ENCODE measurements around the gene KMT2B. TPM values are rescaled to one million over a fixed set of nuclear protein-coding genes. Genes with fewer than 3 reads are reported as not detected.

Gene KMT2B
- total and polyA plus RNA-seq, 9 of the 15 experiments (the other 6 are each of a cell fraction or from before 2014, with no cell fraction given), result 0.63 to 43.9 (median 8.1) TPM

GRCh38 chr19:35740423-35741202 is 22.8 kb downstream of the KMT2B start (continued):
- no peak for TF ChIP-seq CBX3 (IDR thresholded peaks at IDR 0.05; ENCODE audit: borderline replicate concordance in 1 of 2, low read length in 2 of 2)
- no peak for TF ChIP-seq WHSC1 (IDR thresholded peaks at IDR 0.05; ENCODE audit: low read length)
- TF ChIP-seq, protein P1, sequence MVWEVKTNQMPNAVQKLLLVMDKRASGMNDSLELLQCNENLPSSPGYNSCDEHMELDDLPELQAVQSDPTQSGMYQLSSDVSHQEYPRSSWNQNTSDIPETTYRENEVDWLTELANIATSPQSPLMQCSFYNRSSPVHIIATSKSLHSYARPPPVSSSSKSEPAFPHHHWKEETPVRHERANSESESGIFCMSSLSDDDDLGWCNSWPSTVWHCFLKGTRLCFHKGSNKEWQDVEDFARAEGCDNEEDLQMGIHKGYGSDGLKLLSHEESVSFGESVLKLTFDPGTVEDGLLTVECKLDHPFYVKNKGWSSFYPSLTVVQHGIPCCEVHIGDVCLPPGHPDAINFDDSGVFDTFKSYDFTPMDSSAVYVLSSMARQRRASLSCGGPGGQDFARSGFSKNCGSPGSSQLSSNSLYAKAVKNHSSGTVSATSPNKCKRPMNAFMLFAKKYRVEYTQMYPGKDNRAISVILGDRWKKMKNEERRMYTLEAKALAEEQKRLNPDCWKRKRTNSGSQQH (CRISPR knock-in tag; IDR thresholded peaks at IDR 0.05), result no peak
- TF ChIP-seq FUS (optimal IDR thresholded peaks at IDR 0.05; ENCODE audit: low read depth, low read length), result no peak
- no peak for TF ChIP-seq ZNF76 (CRISPR knock-in tag; IDR thresholded peaks at IDR 0.05; ENCODE audit: borderline replicate concordance)
- TF ChIP-seq KLF10 (CRISPR knock-in tag; IDR thresholded peaks at IDR 0.05), result no peak
- TF ChIP-seq MYC (IDR thresholded peaks at IDR 0.05; ENCODE audit: low read depth, low read length), result peak; percentile 83
- TF ChIP-seq MYC (CRISPR knock-in tag; IDR thresholded peaks at IDR 0.05; ENCODE audit: borderline replicate concordance, low read depth), result peak; percentile 81; the same call in 1 of the 2 replicates
- no peak for TF ChIP-seq SNRNP70 (optimal IDR thresholded peaks at IDR 0.05; ENCODE audit: low read depth, low read length)
- TF ChIP-seq, protein P2, sequence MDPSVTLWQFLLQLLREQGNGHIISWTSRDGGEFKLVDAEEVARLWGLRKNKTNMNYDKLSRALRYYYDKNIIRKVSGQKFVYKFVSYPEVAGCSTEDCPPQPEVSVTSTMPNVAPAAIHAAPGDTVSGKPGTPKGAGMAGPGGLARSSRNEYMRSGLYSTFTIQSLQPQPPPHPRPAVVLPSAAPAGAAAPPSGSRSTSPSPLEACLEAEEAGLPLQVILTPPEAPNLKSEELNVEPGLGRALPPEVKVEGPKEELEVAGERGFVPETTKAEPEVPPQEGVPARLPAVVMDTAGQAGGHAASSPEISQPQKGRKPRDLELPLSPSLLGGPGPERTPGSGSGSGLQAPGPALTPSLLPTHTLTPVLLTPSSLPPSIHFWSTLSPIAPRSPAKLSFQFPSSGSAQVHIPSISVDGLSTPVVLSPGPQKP (CRISPR knock-in tag; IDR thresholded peaks at IDR 0.05), result no peak
- TF ChIP-seq SMARCA4 (IDR thresholded peaks at IDR 0.05), result no peak
- TF ChIP-seq CHD2 (IDR thresholded peaks at IDR 0.05; ENCODE audit: low read depth, low read length), result no peak
- TF ChIP-seq, protein P3, sequence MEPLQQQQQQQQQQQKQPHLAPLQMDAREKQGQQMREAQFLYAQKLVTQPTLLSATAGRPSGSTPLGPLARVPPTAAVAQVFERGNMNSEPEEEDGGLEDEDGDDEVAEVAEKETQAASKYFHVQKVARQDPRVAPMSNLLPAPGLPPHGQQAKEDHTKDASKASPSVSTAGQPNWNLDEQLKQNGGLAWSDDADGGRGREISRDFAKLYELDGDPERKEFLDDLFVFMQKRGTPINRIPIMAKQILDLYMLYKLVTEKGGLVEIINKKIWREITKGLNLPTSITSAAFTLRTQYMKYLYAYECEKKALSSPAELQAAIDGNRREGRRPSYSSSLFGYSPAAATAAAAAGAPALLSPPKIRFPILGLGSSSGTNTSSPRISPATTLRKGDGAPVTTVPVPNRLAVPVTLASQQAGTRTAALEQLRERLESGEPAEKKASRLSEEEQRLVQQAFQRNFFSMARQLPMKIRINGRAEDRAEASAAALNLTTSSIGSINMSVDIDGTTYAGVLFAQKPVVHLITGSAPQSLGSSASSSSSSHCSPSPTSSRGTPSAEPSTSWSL (CRISPR knock-in tag; IDR thresholded peaks at IDR 0.05; ENCODE audit: borderline replicate concordance), result no peak
- TF ChIP-seq RNF2 (IDR thresholded peaks at IDR 0.05), result peak; percentile 8; the same call in 1 of the 2 replicates
- no peak for TF ChIP-seq ZNF780A (CRISPR knock-in tag; IDR thresholded peaks at IDR 0.05)
- peak; percentile 42 for TF ChIP-seq ETS1 (conservative IDR thresholded peaks at IDR 0.05; ENCODE audit: control insufficient read depth, low read depth, low read length)
- TF ChIP-seq PRMT5 (CRISPR knock-in tag; IDR thresholded peaks at IDR 0.05), result no peak
- peak; percentile 24; the same call in 1 of the 2 replicates for TF ChIP-seq E2F1 (CRISPR knock-in tag; IDR thresholded peaks at IDR 0.05)
- TF ChIP-seq ZNF408 (CRISPR knock-in tag; IDR thresholded peaks at IDR 0.05; ENCODE audit: low read depth), result no peak
- TF ChIP-seq NR1H2 (CRISPR knock-in tag; IDR thresholded peaks at IDR 0.05), result no peak
- TF ChIP-seq E2F3 (CRISPR knock-in tag; IDR thresholded peaks at IDR 0.05), result no peak
- TF ChIP-seq GABPB1 (CRISPR knock-in tag; IDR thresholded peaks at IDR 0.05), result peak; percentile 62
- TF ChIP-seq SAP30 (IDR thresholded peaks at IDR 0.05; ENCODE audit: borderline replicate concordance, insufficient read depth, low read depth, low read length, poor library complexity, severe bottlenecking), result peak; percentile 79

Measured in K562 (cell line).